Testis (tissue), 3 donors: Measurements from ENCODE around the gene ID3. TPM values are rescaled to one million over a fixed set of nuclear protein-coding genes. Genes with fewer than 3 reads are reported as not detected.

ENCODE experiments used
- DNase-seq: peaks from one replicate; pipeline ENCODE4 v3.0.0-alpha.2; 2019
- H3K27ac ChIP-seq, 2 donors: fragments of 200-600 bp; sonication (generic); one replicate each; pipeline ENCODE4 v1.5.1; 2019
- H3K27me3 ChIP-seq: fragments of 200-600 bp; sonication (generic); one replicate; pipeline ENCODE4 v1.5.1; 2019
- H3K36me3 ChIP-seq: fragments of 200-600 bp; sonication (generic); one replicate; pipeline ENCODE4 v1.5.1; 2017; ENCODE audit warnings: low read depth; ENCODE audit errors: missing control alignments
- H3K4me1 ChIP-seq: fragments of 200-600 bp; sonication (generic); one replicate; pipeline ENCODE4 v1.5.1; 2019
- H3K4me3 ChIP-seq, 2 donors: fragments of 200-600 bp; sonication (generic); one replicate each; pipeline ENCODE4 v1.5.1; 2017 to 2019
- H3K9me3 ChIP-seq: fragments of 200-600 bp; sonication (generic); one replicate; pipeline ENCODE4 v1.5.1; 2017
- POLR2A ChIP-seq: fragments of 450-650 bp; IDR thresholded peaks from one replicate; pipeline ENCODE4 v1.6.1; 2017; ENCODE audit warnings: antibody characterized with exemption, mild to moderate bottlenecking, moderate library complexity
- WGBS, 2 donors: methylation state at CpG; one replicate each; pipeline ENCODE4 v1.1.5; 2018; 5-methylcytosine and 5-hydroxymethylcytosine counted together
- intact Hi-C: fragments of 100-400 bp; cut with DNase I; formaldehyde crosslinking; loops from one replicate; pipeline ENCODE4 v1.15.1; 2023; ENCODE audit warnings: low total_unique reads
- polyA plus RNA-seq: library from polyadenylated mRNA; stranded (reverse); fragments of 350-450 nt; fragmentation: Illumina TruSeq; extraction: RNeasy Lipid Tissue Mini Kit (QIAGEN cat#74804); gene quantifications from one replicate; pipeline ENCODE4 v1.2.3, GENCODE V29; 2014; ENCODE audit warnings: low read depth, low replicate concordance; ENCODE audit not compliant: insufficient read depth
- total RNA-seq, 2 donors: library from RNA; depleted of rRNA; stranded (reverse); fragments of >200 nt; gene quantifications; one replicate each; pipeline ENCODE4 v1.2.3, GENCODE V29; 2016
- TF ChIP-seq, protein P1 (sequence below), 3 experiments: fragments of 450-650 bp in 2 of 3; fragments of 200-600 bp in 1 of 3; sonication (generic) in 1 of 3; IDR thresholded peaks; one replicate each; pipeline ENCODE4 v1.5.1; 2016 to 2019; ENCODE audit warnings: antibody characterized with exemption in 3 of 3, mild to moderate bottlenecking in 2 of 3, moderate library complexity in 1 of 3

ID3 gene
- total and polyA plus RNA-seq, 3 donors from 2014 or later, result 24.5 to 34.5 (median 27.2) TPM

- H3K4me3 ChIP-seq, result no peak overlapping the region
- H3K9me3 ChIP-seq, result no peaks in the 10 kb centered on the region
- no peak overlapping the region for H3K27ac ChIP-seq
- no peaks in the 10 kb centered on the region for H3K27me3 ChIP-seq
- 90 to 96% methylated on average over 4 of the region's 4 CpGs for WGBS, 2 donors
- DNase-seq, result no peak
- TF ChIP-seq, protein P1, sequence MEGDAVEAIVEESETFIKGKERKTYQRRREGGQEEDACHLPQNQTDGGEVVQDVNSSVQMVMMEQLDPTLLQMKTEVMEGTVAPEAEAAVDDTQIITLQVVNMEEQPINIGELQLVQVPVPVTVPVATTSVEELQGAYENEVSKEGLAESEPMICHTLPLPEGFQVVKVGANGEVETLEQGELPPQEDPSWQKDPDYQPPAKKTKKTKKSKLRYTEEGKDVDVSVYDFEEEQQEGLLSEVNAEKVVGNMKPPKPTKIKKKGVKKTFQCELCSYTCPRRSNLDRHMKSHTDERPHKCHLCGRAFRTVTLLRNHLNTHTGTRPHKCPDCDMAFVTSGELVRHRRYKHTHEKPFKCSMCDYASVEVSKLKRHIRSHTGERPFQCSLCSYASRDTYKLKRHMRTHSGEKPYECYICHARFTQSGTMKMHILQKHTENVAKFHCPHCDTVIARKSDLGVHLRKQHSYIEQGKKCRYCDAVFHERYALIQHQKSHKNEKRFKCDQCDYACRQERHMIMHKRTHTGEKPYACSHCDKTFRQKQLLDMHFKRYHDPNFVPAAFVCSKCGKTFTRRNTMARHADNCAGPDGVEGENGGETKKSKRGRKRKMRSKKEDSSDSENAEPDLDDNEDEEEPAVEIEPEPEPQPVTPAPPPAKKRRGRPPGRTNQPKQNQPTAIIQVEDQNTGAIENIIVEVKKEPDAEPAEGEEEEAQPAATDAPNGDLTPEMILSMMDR (IDR thresholded peaks at IDR 0.05), result no peak
- no peak for TF ChIP-seq POLR2A
- H3K36me3 ChIP-seq, result no peaks in the 10 kb centered on the region
- H3K4me1 ChIP-seq, result peaks cover 6% of the 10 kb centered on the region
- intact Hi-C loops, result no loop called here
Measured at GRCh38 chr1:23582820-23583219, 23.5 kb upstream of the ID3 start.

GRCh38 chr1:23581219-23581618, 21.9 kb upstream of the ID3 start:
- TF ChIP-seq, protein P1 (IDR thresholded peaks at IDR 0.05), result no peak
- Histone ChIP-seq H3K27me3 (no peaks in the 10 kb centered on the region), H3K36me3 (no peaks in the 10 kb centered on the region), H3K4me3 (no peak overlapping the region), H3K4me1 (peaks cover 10% of the 10 kb centered on the region), H3K27ac (no peak overlapping the region), H3K9me3 (no peaks in the 10 kb centered on the region)
- DNase-seq, result no peak
- whole genome bisulfite sequencing, 2 donors, result 60 to 65% methylated on average over 8 of the region's 8 CpGs
- intact Hi-C loops, result no loop called here

DNA sequence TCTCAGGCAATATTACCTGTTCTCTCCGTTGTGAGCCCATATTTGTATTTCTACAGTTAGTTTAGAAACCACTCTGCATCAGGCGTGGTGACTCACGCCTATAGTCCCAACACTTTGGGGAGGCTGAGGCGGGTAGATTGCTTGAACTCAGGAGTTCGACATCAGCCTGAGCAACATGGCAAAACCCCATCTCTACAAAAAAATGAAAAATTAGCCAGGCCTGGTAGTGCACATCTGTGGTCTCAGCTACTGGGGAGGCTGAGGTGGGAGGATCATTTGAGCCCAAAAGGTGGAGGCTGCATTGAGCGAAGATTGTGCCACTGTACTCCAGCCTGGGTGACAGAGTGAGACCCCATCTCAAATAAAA, 19.7 kb upstream of the ID3 start:
- peaks cover 10% of the 10 kb centered on the region for H3K4me1 ChIP-seq
- no peak overlapping the region for H3K4me3 ChIP-seq
- TF ChIP-seq POLR2A, result no peak
- TF ChIP-seq, protein P1 (IDR thresholded peaks at IDR 0.05), result no peak
- no peak for DNase-seq
- H3K27ac ChIP-seq, result no peak overlapping the region
- H3K27me3 ChIP-seq, result no peaks in the 10 kb centered on the region
- WGBS, 2 donors, result 83 to 95% methylated on average over 6 of the region's 6 CpGs
- intact Hi-C loops, result no loop called here
- no peaks in the 10 kb centered on the region for H3K36me3 ChIP-seq
- no peaks in the 10 kb centered on the region for H3K9me3 ChIP-seq

DNA sequence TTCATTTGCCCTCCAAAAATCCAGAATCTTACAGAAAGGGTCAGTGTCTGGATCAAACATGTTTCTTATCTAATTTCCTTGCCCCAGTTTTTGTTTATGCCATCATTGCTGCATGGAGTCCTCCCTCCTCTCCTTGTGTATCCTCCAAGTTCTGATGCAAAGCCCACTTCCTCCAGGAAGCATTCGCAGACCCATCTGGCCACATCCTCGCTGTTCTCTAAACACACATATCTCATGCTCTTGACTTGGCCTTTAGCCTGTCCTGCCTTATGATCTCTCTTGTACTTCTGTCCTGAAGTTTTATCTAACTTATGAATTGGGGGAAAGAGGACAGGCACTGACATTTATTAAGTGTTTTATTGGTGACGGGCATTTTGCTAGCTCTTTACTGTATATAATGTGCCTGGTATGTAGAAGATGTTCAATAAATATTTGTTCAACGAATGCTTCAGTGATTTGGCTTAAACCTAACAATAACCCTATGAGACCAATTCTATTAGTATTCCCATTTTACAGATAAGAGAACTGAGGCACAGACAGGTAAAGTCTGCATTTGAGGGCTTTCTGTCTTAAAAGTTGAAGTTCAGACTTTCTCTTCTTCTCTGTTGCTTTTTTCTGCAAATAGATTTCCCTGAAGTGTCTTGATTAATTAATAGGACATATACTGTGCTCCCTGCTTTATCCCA, 19.2 kb upstream of the ID3 start:
- WGBS, 2 donors, result 88 to 93% methylated on average over 4 of the region's 4 CpGs
- no peak overlapping the region for H3K4me3 ChIP-seq
- H3K27me3 ChIP-seq, result no peaks in the 10 kb centered on the region
- DNase-seq, result no peak
- H3K36me3 ChIP-seq, result no peaks in the 10 kb centered on the region
- intact Hi-C loops, result no loop called here
- TF ChIP-seq, protein P1 (IDR thresholded peaks at IDR 0.05), result no peak
- TF ChIP-seq POLR2A, result no peak
- no peaks in the 10 kb centered on the region for H3K9me3 ChIP-seq
- H3K27ac ChIP-seq, result no peak overlapping the region
- peaks cover 10% of the 10 kb centered on the region for H3K4me1 ChIP-seq
